Stimulated activated naive CD8-positive, alpha-beta T cell treated with anti-CD3 and anti-CD28 coated beads, Interleukin-15, Interleukin-2, amounts not matched to agents 100 ng/mL and 50 ng/mL, for 24 hours (primary cell): ENCODE results near the gene VWA3A.
"Not testable (repeated sequence)": the region's sequence is repeated elsewhere in the genome, so short reads cannot be mapped to it uniquely, and the experiment has no call there.

ENCODE experiments used
- H3K27ac Mint-ChIP-seq: one replicate; pipeline ENCODE4 v1.8.0; 2021; ENCODE audit warnings: mild to moderate bottlenecking, mixed read lengths
- H3K27me3 Mint-ChIP-seq: one replicate; pipeline ENCODE4 v1.8.0; 2021; ENCODE audit warnings: mixed read lengths
- H3K36me3 Mint-ChIP-seq: one replicate; pipeline ENCODE4 v1.8.0; 2021; ENCODE audit warnings: low read depth, mixed read lengths
- H3K4me1 Mint-ChIP-seq: one replicate; pipeline ENCODE4 v1.8.0; 2021; ENCODE audit warnings: low read depth, mixed read lengths
- H3K4me3 Mint-ChIP-seq: one replicate; pipeline ENCODE4 v1.8.0; 2021; ENCODE audit warnings: mild to moderate bottlenecking, mixed read lengths
- H3K9me3 Mint-ChIP-seq: one replicate; pipeline ENCODE4 v1.8.0; 2021; ENCODE audit warnings: mixed read lengths

VWA3A gene

DNA sequence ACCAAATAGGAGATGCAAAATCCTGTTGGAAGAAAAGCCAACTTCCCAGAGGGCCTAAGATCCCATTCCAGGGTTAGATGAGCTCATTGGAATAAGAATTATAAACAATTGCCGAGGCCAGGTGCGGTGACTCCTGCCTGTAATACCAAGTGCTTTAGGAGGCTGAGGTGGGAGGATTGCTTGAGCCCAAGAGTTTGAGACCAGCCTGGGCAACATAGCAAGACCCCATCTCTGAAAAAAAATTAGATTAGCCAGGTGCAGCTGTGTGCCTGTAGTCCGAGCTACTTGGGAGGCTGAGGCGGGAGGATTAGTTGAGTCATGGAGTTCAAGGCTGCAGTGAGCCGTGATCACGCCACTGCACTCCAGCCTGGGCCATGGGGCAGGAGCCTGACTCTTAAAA lies 52.2 kb downstream of the VWA3A start:
- no peak overlapping the region for H3K27ac Mint-ChIP-seq
- H3K4me1 Mint-ChIP-seq = no peaks in the 10 kb centered on the region
- H3K4me3 Mint-ChIP-seq = no peak overlapping the region
- no peaks in the 10 kb centered on the region for H3K27me3 Mint-ChIP-seq
- no peaks in the 10 kb centered on the region for H3K9me3 Mint-ChIP-seq
- no peaks in the 10 kb centered on the region for H3K36me3 Mint-ChIP-seq

GRCh38 chr16:22147853-22148252 lies 55.5 kb downstream of the VWA3A start:
- Mint-ChIP-seq H3K27ac (no peak overlapping the region), H3K4me1 (no peaks in the 10 kb centered on the region), H3K4me3 (no peak overlapping the region), H3K27me3 (no peaks in the 10 kb centered on the region), H3K36me3 (no peaks in the 10 kb centered on the region), H3K9me3 (no peaks in the 10 kb centered on the region)

DNA sequence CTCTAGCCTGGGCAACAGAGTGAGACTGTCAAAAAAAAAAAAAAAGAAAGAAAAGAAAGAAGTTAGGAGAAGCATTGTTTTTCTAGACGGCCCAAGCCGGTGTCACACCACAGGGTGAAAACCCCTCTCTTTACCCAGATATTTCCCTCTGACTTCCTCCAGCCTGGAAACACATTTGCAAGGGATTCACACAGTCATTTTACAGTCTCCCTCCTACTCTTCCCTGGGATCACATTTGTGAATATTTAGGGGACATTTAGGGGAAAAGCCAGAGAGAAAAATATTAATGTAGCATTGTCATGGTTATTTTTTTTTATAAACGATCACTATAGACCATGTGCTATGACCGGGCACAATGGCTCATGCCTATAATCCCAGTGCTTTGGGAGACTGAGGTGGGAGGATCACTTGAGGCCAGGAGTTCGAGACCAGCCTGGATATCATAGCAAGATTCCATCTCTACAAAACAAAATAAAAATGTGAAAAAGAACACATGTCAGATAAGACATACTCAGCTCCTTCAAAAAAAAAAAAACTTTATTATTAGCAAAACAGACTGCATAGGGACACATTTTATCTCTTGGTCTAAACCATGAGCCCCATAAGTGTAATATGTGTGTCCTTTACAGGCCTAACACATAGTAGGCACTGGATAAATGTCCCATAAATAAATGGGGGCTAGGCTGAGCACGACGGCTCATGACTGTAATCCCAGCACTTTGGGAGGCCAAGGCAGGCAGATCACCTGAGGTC lies 59.1 kb downstream of the VWA3A start:
- H3K4me1 Mint-ChIP-seq = no peaks in the 10 kb centered on the region
- H3K27me3 Mint-ChIP-seq = no peaks in the 10 kb centered on the region
- H3K4me3 Mint-ChIP-seq = no peak overlapping the region
- no peaks in the 10 kb centered on the region for H3K36me3 Mint-ChIP-seq
- no peak overlapping the region for H3K27ac Mint-ChIP-seq
- H3K9me3 Mint-ChIP-seq = no peaks in the 10 kb centered on the region

DNA sequence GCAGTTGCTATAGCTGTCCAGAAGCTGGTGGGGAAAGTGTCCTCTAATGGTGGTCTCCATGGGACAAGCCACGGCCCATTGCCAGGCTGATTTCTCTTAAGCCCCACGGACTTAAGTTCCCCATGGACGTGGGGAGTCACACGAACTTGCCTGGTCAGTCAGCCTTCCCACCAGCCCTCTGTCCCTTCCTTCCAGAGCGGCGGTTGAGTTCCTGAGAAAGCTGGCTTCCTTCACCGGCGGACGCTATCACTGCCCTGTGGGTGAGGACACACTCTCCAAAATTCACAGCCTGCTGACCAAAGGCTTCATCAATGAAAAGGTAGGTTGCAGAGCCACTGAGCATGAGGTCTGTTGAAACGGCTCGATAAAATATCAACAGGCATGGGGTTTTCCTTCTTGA lies 60.0 kb downstream of the VWA3A start:
- Mint-ChIP-seq H3K9me3 (no peaks in the 10 kb centered on the region), H3K4me3 (no peak overlapping the region), H3K27ac (no peak overlapping the region), H3K4me1 (no peaks in the 10 kb centered on the region), H3K27me3 (no peaks in the 10 kb centered on the region), H3K36me3 (no peaks in the 10 kb centered on the region)

DNA sequence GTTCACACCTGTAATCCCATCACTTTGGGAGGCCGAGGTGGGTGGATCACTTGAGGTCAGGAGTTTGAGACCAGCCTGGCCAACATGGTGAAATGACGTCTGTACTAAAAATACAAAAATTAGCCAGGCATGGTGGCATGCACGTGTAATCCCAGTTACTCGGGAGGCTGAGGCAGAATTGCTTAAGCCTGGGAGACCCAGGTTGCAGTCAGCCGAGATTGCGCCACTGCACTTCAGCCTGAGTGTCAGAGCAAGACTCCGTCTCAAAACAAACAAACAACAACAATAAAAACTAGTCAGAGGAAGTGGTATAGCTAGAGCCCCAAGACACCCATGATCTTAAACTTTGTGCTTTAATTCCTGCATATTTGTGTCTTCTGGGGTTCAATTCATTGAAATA lies 60.7 kb downstream of the VWA3A start:
- H3K27ac Mint-ChIP-seq, H3K4me3 Mint-ChIP-seq, H3K27me3 Mint-ChIP-seq, H3K4me1 Mint-ChIP-seq, H3K9me3 Mint-ChIP-seq, H3K36me3 Mint-ChIP-seq: not testable (repeated sequence)

DNA sequence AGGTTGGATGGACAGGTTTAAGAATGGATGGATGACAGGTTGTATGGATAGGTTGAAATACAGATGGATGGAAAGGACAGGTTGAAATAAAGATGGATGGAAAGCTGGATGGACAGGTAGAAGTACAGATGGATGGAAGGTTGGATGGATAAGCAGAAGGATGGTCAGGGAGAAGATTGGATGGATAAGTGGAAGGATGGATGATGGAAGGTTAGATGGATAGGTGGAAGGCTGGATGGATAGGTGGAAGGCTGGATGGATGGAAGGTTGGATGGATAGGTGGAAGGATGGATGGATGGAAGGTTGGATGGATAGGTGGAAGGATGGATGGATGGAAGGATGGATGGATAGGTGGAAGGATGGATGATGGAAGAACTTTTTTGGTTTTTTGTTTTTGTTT lies 69.1 kb downstream of the VWA3A start:
- peak overlapping the region; percentile 21 for H3K4me3 Mint-ChIP-seq
- H3K27ac Mint-ChIP-seq = no peak overlapping the region
- H3K9me3 Mint-ChIP-seq = peaks cover 6% of the 10 kb centered on the region
- no peaks in the 10 kb centered on the region for H3K36me3 Mint-ChIP-seq
- peaks cover 14% of the 10 kb centered on the region for H3K27me3 Mint-ChIP-seq
- H3K4me1 Mint-ChIP-seq = peaks cover 5% of the 10 kb centered on the region

- Mint-ChIP-seq H3K9me3 (peaks cover 6% of the 10 kb centered on the region), H3K4me3 (peak within 1 kb of the TSS; percentile 21), H3K36me3 (no peaks in the 10 kb centered on the region), H3K4me1 (peaks cover 5% of the 10 kb centered on the region), H3K27me3 (peaks cover 14% of the 10 kb centered on the region), H3K27ac (no peak within 1 kb of the TSS)
Measured at GRCh38 chr16:22161999-22162655, 69.8 kb downstream of the VWA3A start, which contains the start of gene SDR42E2. SDR42E2 (plus strand) TSS chr16:22162506; CDS start chr16:22165583, 3,077 bp downstream.

DNA sequence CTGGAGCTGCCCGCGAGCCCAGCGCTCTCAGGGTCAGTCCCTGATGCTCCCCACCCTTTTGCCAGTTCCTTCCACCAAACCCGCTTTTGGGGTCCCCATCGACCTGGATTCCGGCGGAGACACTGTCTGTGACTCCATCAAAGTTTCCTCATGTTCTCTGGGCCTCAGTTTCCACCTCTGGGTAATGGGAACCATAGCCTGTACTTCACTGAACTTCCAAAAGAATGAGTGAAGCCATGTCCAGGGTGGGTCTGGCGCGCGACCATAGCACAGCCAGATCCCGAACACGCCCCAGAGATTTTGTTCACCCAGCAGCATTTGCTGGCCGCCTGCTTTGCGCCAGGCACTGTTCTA lies 70.3 kb downstream of the VWA3A start:
- H3K9me3 Mint-ChIP-seq = peaks cover 6% of the 10 kb centered on the region
- H3K27me3 Mint-ChIP-seq = peaks cover 14% of the 10 kb centered on the region
- no peaks in the 10 kb centered on the region for H3K36me3 Mint-ChIP-seq
- peaks cover 5% of the 10 kb centered on the region for H3K4me1 Mint-ChIP-seq
- no peak overlapping the region for H3K4me3 Mint-ChIP-seq
- no peak overlapping the region for H3K27ac Mint-ChIP-seq

- Mint-ChIP-seq H3K27ac (no peak overlapping the region), H3K4me1 (peaks cover 5% of the 10 kb centered on the region), H3K27me3 (peaks cover 14% of the 10 kb centered on the region), H3K4me3 (no peak overlapping the region), H3K36me3 (no peaks in the 10 kb centered on the region), H3K9me3 (peaks cover 6% of the 10 kb centered on the region)
Measured at GRCh38 chr16:22163806-22164205, 71.5 kb downstream of the VWA3A start.

DNA sequence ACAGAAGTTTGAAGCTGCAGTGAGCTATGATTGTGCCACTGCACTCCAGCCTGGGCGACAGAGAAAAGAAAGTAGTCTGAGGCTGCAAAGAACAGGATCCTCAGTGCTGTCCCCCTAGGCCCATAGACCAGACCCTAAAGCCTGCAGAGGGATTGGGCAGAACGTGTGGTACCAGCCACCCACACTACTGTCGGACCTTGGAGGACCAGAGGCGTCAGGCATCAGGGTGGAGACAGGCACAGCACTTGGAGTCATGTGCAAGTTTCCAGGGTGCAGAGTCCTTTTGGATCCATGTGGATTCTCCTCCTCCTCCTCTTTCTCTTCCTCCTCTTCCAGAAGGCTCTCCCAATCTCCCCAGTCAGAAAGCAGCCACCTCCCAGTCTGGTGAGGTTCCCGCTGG lies 72.1 kb downstream of the VWA3A start:
- H3K4me1 Mint-ChIP-seq = peaks cover 5% of the 10 kb centered on the region
- H3K36me3 Mint-ChIP-seq = no peaks in the 10 kb centered on the region
- H3K9me3 Mint-ChIP-seq = peaks cover 6% of the 10 kb centered on the region
- H3K27ac Mint-ChIP-seq = no peak overlapping the region
- H3K4me3 Mint-ChIP-seq = no peak overlapping the region
- H3K27me3 Mint-ChIP-seq = peaks cover 14% of the 10 kb centered on the region

DNA sequence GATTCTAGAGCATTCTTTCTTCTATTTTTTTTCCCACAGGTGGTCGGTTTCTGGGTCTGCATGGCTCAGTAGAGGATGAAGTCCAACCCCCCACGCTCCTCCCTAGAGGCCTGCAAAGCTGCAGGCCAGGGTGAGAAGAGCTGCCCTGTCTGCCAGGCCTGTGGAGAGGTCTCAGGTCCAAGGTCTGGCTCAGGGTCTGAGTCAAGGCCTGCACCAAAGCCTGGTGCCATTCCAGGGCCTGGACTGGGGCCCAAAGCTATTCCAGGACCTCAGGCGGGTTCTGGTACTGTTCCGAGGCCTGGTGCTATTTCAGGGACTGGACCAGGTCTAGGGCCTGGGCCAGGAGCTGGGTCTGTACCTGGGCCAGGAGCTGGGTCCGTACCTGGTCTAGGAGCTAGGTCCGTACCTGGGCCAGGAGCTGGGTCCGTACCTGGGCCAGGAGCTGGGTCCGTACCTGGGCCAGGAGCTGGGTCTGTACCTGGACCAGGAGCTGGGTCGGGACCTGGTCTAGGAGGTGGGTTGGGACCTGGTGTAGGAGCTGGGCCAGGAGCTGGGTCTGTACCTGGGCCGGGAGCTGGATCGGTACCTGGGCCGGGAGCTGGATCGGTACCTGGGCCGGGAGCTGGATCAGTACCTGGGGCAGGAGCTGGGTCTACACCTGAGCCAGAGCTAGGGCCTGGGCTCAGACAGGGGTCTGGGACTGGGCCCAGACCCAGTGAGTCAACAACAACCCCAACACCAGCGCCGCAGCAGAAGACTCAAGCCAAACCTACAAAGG lies 73.4 kb downstream of the VWA3A start:
- Mint-ChIP-seq H3K36me3 (no peaks in the 10 kb centered on the region), H3K4me3 (no peak overlapping the region), H3K4me1 (peaks cover 5% of the 10 kb centered on the region), H3K27me3 (peaks cover 11% of the 10 kb centered on the region), H3K9me3 (peaks cover 6% of the 10 kb centered on the region), H3K27ac (no peak overlapping the region)

DNA sequence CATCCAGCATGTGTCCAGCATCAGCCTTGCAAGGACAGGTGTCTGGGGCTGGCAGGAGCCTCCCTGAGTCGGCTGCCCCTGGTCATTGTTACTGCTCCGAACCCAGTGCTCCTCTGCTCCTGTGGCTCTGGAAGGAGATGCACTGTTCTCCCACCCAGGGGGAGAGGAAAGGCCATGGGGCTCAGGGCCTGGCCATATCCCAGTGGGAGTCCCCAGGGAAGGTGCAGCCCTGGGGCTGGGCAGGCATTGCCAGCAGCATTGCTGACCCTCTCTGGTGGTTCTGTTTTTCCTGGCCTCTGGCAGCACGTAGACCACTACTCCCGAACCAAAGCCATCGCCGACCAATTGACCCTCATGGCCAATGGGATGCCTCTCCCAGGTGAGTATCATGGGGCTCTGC lies 79.6 kb downstream of the VWA3A start:
- Mint-ChIP-seq H3K36me3 (no peaks in the 10 kb centered on the region), H3K27ac (no peak overlapping the region), H3K27me3 (no peaks in the 10 kb centered on the region), H3K9me3 (no peaks in the 10 kb centered on the region), H3K4me1 (no peaks in the 10 kb centered on the region), H3K4me3 (no peak overlapping the region)

GRCh38 chr16:22172642-22173041 lies 80.3 kb downstream of the VWA3A start:
- not testable (repeated sequence) for H3K9me3 Mint-ChIP-seq, H3K36me3 Mint-ChIP-seq, H3K4me3 Mint-ChIP-seq, H3K27ac Mint-ChIP-seq, H3K27me3 Mint-ChIP-seq, H3K4me1 Mint-ChIP-seq

GRCh38 chr16:22174642-22175041 lies 82.3 kb downstream of the VWA3A start:
- no peaks in the 10 kb centered on the region for H3K4me1 Mint-ChIP-seq
- H3K27ac Mint-ChIP-seq = no peak overlapping the region
- H3K9me3 Mint-ChIP-seq = no peaks in the 10 kb centered on the region
- H3K36me3 Mint-ChIP-seq = no peaks in the 10 kb centered on the region
- H3K27me3 Mint-ChIP-seq = no peaks in the 10 kb centered on the region
- H3K4me3 Mint-ChIP-seq = no peak overlapping the region
